Umbilical cord (tissue), 2 donors: ENCODE measurements around the gene PTOV1. TPM values are rescaled to one million over a fixed set of nuclear protein-coding genes. Genes with fewer than 3 reads are reported as not detected.

ENCODE experiments used
- DNase-seq: peaks from one replicate; pipeline ENCODE4 v3.0.0-alpha.2; 2015; ENCODE audit warnings: low spot score
- total RNA-seq: library from RNA; depleted of rRNA; stranded (reverse); fragments of >200 nt; gene quantifications from one replicate; pipeline ENCODE4 v1.2.3, GENCODE V29; 2014; ENCODE audit warnings: low replicate concordance; ENCODE audit not compliant: insufficient read depth

Gene PTOV1
- total RNA-seq, 1 donor from 2014 or later = 63.6 TPM

DNA sequence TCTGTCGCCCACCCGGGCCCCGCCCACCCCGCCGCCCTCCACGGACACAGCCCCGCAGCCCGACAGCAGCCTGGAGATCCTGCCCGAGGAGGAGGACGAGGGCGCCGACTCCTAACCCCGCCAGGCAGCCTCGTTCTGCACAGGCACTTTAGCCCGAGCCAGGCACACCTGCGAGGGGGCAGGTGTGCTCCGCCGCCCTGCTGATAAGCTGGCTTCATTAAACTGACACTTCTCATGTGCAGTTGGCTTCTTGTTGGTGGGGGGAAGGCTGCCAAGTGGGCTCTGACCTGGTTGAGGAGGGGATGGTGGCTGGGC, 37.5 kb downstream of the PTOV1 start:
- no peak for DNase-seq

DNA sequence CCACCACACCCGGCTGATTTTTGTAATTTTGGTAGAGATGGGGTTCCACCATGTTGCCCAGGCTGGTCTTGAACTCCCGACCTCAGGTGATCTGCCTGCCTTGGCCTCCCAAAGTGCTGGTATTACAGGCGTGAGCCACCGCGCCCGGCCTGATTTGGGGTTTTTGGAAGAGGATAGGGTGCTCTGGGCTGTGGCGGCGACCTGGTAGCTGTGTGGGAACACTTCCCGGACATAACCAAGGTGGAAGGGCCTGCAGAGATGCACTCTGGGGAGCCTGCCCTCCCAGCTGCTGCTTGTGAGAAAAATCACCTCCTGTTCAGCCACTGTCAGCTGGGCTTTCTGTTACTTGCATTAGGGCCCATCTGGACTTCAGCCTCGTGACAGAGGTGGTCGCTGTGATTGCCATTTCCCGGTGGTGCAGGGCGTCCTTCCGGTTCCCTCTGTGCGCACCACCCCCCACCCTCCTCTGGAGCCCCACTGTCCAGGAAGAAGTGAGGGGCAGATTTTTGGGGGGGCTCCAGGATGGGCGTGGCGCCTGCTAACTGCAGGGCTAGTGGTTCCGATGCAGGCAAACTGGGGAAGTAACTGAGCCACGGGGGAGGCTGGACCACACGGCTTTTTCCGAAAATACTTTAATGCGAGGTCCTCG, 38.2 kb downstream of the PTOV1 start:
- DNase-seq = no peak

DNA sequence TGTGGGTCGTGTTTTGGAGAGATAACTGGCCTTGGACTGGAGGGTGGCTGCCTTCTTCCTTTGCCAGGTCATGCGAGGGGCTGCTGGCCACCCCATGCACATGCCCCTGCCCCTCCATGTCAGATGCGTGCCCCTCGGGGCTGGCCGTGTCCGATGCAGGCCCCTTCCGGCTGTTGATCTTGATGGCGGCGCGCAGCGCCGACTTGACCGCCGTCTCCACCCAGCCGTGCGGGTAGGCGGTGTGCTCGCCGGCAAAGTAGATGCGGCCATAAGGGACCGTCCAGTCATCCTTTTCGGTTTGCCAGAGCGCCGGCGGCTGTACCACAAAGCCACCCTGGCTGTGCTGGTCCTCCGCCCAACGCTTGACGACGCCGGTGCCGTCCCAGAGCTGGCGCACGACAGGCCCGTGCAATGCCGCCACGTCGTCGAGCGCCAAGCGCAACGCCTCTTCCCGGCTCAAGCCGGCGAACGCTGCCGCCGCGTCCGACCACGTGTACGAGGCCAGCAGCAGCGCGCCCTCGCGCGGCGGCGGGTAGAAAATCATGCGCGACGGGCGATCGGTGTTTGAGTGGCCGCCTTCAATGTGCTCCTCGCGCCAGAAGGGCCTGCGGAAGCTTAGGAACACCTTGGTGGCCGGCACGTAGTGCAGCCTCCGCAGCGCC, 38.9 kb downstream of the PTOV1 start:
- DNase-seq = peak; percentile 56

DNA sequence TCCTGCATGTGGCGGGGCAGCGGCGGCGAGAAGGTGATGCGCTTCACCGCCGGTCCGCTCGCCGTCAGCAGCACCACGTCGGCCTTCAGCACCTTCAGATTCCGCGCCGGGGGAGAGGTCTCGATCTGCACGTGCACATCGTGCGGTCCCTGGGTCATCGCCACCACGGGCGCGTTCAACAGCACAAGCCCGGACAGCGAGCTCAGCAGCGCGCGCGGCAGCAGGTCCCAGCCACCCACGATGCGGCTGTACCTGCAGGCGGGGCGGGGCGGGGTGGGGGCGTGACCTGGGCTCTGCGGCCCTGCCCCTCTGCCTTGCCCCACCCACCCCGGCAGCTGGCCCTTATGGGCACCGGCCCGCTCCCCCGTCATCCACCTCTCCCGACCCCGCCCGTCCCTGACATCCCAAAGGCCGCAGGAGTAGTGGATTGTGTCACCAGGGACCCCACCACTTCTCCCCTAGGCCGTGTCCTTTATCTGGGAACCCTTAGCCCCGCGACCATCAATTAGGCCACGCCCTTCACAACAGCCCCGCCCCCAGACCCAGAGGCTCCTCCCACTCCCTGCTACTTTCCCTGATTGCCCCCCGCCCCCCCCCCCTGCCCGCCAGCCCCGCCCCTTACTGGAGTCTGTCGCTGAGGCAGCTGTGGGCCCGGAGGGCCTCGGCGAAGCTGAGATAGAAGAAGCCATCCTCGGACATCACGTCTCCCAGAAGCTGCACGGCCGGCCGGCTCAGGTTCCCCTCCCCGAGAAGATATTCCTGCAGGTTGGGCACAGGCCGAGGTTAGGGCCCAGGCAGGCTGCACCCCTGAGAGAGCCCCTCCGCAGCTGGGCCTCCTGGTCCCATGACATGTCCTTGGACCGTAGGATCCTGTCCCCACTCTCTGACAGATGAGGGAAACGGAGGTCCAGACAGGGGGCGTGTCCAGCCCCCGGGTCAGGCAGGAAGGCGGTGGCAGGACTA, 39.7 kb downstream of the PTOV1 start:
- DNase-seq = no peak

DNA sequence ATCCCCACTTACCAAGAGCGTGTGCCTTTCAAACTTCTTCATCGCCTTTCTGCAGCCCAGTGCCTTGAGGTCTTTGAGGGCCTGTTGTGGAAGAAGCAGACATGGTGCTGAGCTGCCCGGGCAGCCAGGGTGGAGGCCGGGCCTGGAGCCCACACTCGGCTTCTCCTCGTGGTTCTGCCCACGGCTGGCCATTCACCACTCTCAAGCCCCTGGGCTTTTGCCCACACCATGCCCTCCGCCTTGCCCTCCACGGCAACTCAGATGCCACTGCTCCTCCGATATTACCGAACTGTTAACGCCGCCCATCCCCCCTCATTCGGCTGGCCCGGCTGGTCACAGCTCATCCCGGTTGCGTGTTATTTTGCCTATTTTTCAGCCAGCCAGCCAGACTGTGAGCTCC, 40.4 kb downstream of the PTOV1 start:
- DNase-seq = no peak

DNA sequence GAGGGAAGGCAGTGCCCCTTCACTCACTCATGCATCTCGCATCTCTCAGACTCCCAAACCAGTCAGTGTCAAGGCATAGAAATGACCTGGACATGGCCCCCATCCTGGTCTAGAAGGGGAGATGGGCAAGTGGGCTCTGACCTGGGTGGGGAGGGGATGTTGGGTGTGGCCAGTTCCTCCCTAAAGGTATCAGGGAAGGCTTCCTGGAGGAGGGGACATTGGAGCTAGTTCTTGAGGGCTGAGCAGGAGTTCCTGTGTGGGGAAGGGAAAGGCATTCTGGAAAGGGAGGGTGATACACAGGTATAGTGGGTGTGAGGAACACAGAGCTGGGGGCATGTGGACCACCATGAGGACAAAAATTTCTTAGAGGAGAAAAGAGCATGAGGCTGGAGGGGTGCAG, 41.8 kb downstream of the PTOV1 start:
- DNase-seq = no peak

DNA sequence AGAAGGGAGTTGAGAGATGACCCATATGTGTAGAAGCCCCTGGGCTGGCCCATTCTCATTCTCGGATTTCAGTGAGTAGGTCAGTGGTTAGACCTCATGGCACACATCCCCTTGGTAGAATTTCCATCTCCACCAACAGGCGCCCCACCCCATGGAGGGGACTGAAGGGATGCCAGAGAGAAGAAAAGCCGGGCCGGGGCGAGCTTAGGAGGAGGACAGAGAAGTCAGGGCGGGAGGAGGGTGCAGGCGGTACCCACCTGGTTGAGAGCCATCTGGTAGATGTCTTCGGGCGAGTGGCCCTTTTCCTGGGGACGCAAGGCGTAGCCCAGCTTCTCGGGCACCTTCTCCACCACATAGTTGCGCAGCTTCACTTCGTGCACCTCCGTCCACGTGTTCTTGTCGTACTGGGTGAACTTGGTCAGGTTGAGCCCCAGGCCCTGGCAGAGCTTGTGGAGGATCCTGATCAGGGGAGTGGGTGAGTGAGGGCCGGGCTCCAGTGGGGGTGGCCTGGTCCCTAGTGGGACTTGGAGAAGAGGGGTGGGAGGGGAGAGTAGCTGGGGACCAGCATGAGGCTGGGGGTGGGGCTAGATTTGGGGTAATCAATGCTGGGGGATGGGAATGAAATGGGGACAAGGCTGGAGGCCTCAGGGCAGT, 43.2 kb downstream of the PTOV1 start:
- DNase-seq = no peak

DNA sequence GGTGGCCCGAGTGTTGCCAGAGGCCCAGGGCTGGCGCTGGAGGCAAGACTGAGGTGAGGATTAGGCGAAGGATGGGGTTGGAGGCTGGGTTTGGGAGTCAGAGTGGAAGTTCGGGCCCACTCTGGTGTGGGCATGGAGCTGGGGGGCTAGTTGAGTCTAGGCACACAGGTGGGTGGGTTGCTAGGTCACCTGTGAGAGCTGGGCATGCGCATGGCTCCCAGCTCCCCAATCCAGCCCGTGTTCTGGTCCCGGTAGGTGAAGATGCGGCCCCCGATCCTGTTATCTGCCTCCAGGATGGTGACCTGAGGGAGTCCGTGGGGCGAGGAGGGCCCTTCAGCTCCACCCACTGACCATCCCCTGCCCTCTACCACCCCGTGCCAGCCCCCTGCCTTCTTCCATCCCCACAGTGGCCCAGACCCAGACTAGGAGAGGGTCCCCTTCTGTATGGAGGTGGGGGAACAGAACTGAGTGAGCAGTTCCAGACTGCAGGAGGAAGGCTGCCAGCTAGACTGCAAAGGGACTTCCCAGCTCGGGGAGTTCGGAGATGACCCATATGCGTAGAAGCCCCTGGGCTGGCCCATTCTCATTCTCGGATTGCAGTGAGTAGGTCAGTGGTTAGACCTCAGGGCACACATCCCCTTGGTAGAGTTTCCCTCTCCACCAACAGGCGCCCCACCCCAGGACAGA, 44.1 kb downstream of the PTOV1 start:
- DNase-seq = no peak

DNA sequence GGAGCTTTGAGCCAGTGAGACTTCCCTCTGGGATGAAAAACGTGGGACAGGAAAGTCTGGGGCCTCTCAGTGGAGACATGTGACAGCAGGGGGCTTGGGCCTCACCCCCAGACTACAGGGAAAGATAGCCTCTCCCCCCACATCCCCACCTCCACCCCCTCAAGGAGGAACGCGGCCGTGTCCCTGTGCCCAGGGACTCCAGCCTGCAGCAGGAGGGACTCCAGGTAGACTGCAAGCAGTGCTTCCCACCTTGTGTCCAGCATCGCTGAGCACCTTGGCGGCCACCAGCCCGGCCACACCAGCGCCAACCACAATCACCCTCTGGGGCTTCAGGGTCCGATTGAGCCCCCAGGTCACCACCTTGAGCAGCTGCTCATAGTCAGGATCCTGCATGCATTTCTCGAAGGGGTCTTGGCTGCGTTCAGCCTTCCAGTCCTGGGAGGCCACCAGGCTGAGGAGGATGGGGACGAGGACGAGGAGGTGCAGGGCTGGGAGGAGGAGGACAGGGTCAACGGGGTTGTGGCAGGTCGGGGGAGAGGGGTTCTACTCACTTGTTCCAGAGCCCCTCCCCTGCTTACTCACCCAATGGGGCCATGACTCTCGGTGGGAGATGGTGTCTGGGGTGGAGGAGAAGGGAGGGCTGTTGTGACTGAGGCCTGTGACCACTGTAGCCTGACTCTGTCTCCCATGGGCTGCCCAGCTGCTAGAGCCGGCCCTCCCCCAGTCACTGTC, 44.8 kb downstream of the PTOV1 start:
- no peak for DNase-seq

DNA sequence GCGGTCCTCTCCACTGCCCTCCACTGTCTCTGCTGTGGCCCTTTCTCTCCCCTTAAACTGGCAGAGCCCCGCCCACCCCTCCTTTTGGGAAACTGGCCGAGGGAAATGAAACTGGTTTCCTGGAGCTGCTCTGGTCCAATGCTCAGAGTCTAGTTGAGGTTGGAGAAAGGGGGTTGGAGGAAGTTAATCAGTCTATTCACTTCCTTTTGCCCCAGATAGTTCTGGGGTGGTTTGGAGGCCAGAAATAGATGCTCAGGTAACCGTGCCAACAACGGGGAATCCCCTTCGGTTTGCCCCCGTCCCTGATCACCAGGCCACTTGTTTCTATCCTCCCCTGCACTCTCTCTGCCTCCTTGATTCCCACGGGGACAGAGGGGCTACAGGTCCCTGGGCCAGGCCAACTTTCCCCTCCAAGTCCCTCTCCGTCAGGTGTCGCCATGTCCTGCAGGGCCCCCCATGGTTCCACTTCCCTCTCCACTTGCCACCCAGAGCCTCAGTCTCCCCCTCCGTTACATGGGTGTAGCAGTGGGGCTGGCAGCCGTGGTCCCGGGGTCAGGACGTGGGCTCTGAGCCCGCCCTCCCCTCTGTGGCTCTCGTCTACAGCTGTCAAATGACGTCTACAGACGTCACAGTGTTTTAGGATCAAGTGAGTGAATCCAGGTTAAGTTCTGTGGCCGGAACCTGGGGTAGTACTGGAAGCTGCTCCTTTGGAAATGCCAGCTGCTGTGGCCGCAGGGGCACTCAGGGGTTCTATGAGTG, 46.1 kb downstream of the PTOV1 start, which contains the start of gene IL4I1:
Gene IL4I1, minus strand, starts transcription at position 25 of the 759 bp plus-strand sequence. CDS start 727 bp downstream, outside the sequence.
- peak; percentile 54 for DNase-seq

DNA sequence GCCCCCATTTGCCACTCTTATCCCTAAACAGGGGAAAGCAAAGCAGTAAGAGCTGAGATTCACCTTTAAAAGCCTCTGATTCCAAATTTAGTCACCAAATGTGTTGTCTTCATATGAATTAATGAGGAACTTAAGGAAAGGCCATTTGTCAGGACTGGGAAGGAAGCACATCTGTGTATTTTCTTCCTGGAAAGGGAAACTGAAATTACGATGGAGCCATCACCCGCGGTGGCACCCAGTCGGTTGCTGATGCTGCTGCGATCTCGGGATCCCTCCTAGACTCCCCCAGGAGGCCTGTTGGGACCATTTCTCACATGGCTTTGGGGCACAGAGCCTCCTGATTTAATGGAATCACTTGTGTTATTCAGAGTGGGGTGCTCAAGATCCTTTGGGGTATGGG, 53.2 kb downstream of the PTOV1 start:
- no peak for DNase-seq

DNA sequence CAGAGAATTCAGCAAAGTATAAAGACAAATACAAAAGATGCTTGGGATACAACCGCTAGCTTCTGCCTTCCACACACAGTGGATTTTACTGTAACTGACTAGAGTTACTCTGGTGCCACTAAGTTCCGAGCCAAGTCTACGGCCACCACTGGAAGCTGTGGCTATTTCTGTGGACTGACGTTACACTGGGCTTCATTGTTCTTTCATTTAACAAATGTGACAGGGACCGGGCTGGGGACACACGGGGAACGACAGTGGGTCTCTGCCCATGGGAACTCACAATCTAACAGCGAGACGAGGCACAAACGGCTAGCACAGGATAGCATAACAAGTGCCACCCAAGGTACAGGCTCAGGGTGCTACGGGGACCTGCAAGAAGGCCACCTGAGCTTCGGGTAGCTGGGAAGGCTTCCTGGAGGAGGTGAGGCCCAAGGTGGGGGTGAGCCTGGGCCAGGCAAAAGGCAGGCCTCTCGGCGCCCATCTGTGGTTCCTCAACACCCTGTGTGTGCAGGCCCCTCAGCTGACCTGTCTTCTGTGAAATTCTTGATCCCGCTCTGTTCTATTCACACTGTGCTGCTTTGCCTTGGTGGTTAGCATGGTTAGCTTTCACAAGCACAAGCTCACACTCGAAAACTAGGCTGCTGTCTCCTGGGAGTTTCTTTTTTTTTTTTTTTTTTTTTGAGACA, 56.1 kb downstream of the PTOV1 start:
- no peak for DNase-seq

DNA sequence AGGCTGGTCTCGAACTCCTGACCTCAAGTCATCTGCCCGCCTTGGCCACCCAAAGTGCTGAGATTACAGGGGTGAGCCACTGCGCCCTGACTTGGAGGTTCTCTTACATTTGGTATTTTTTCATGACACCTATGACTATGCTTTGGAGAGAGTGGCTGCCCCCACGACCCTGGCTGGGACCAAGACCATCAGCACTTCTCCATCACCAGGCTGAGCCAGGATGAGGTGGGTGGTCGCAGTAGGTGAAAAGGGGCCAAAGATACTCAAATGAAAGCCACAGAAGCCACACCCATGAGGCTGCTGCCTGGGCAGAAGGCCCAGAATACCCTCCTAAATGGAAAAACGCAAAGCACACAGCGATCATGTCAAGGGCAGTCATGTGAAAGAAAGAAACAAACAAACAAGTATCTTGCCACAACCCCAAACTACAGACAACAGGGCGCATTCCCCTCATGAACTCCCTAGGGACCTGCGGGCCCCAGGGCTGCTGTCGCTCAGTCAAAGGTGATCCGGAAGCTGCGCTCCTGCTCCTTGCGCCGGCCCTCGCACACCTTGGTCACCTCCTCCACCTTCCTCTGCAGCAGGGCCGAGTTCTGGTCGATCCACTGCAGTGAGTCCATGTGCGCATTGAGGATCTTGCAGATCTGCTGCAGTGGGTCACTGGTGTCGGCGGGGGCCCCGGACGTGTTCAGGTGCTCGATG, 56.9 kb downstream of the PTOV1 start:
- DNase-seq = no peak

DNA sequence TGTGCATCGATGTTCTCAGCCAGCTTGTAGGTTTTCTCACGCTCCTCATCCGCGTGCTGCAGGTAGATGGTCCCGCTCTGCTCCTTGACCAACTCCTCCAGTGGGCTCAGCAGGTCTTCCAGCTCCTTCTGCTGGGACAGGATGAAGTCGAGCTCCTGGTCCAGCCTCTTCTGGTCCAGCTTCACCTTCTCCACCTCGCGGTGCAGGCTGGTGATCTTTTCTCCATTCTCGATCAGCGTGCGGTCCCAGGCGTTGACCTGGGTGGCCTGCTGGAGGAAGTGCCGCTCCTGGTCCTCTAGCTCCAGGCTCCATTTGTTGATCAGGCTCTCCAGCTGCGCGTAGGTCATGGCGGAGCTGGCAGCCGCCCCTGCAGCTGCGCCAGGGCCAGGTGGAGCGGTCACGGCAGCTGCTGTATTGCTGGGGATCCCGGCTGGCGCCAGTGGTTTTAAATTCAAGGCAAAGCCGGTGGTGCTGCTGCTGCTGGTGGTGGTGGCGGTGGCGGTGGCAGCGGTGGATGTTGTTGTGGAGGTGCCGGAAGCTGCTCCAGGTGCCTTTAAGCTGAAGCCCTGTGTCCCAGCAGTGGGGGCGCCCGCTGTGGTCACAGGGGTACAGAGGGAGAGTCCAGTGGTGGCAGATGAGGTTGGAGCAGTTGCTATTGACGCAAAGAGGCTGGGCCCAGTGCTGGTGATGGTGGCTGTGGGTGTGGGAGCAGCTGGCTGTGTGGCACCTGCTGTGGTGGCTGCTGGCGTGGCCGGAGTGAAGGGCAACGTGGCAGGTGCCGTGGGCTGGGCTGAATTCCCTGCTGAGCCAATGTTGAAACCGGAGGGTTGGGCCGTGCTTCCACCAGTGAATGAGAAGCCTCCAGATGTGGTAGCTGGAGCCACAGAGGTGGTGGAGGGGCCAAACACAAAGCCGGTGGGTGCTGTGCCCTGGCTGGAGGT, 57.8 kb downstream of the PTOV1 start:
- no peak for DNase-seq

DNA sequence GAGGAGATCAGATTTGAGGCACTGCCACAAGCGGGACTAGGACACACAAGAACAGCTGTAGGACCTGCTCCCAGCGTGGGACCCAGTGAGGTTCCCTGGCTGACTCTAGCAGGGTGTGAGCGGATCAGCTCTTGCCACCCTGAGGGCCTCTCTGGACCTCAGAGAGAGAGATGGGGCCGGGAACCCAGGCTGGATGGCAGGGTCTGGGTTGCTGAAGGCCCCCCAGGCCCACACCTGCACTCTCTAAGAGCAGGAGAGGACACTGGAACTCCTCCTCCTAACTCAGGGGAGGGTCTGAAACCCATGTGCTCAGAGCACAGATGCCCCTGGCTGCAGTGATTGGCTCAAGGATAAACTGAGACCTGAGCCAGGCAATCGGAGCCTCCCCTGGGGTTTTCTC, 59.2 kb downstream of the PTOV1 start:
- DNase-seq = no peak
